ENCODE measurements around the gene LRRN1. TPM values are rescaled to one million over a fixed set of nuclear protein-coding genes. Genes with fewer than 3 reads are reported as not detected.
A peak's percentile ranks its signal among the peaks of the same experiment; 100 is the strongest.

Gene LRRN1
- total RNA-seq, 5 donors from 2014 or later (not counting 1 experiment from before 2014, with no cell fraction given), result 0.20 to 7.8 (median 1.2) TPM

- Histone ChIP-seq H3K27me3 (replicated peaks in 1 of 2; ENCODE audit: control insufficient read depth in 2 of 2, extremely low read depth in 1 of 2, insufficient read depth in 2 of 2, low read length in 1 of 2) (no peaks in the 10 kb centered on the region), H3K4me3 (ENCODE audit: control insufficient read depth in 1 of 2, extremely low read depth in 1 of 2, low read length in 1 of 2) (no peak overlapping the region), H3K36me3 (ENCODE audit: control insufficient read depth in 2 of 2, extremely low read depth in 1 of 2, insufficient read depth in 1 of 2, low read length in 1 of 2) (no peaks in the 10 kb centered on the region), H3K27ac (ENCODE audit: low read length) (no peak overlapping the region), H3K4me1 (ENCODE audit: control insufficient read depth in 1 of 2, extremely low read depth in 1 of 2, insufficient read depth in 2 of 2, low read length in 2 of 2) (no peaks in the 10 kb centered on the region), H3K9me3 (no peaks in the 10 kb centered on the region)
- no peaks in the 10 kb centered on the region for H3K9me3 Mint-ChIP-seq
- no peak for ATAC-seq (replicated peaks in 1 of 4)
- DNase-seq, result no peak
- H3K27ac Mint-ChIP-seq, result no peak overlapping the region
- POLR2A ChIA-PET, result no interaction called here
- CTCF ChIA-PET, result no interaction called here
- no peaks in the 10 kb centered on the region for H3K36me3 Mint-ChIP-seq
- no peaks in the 10 kb centered on the region for H3K4me1 Mint-ChIP-seq
- 54% methylated on average over 2 of the region's 5 CpGs for WGBS (ENCODE audit: insufficient coverage)
- H3K27me3 Mint-ChIP-seq, result no peaks in the 10 kb centered on the region
- H3K4me3 Mint-ChIP-seq, result no peak overlapping the region
These were observed 15.5 kb upstream of the LRRN1 start for GRCh38 chr3:3783696-3784095.

- Histone ChIP-seq H3K4me3 (ENCODE audit: control insufficient read depth in 1 of 2, extremely low read depth in 1 of 2, low read length in 1 of 2) (no peak overlapping the region), H3K4me1 (ENCODE audit: control insufficient read depth in 1 of 2, extremely low read depth in 1 of 2, insufficient read depth in 2 of 2, low read length in 2 of 2) (no peaks in the 10 kb centered on the region), H3K27me3 (replicated peaks in 1 of 2; ENCODE audit: control insufficient read depth in 2 of 2, extremely low read depth in 1 of 2, insufficient read depth in 2 of 2, low read length in 1 of 2) (no peaks in the 10 kb centered on the region), H3K36me3 (ENCODE audit: control insufficient read depth in 2 of 2, extremely low read depth in 1 of 2, insufficient read depth in 1 of 2, low read length in 1 of 2) (no peaks in the 10 kb centered on the region), H3K27ac (ENCODE audit: low read length) (no peak overlapping the region), H3K9me3 (no peaks in the 10 kb centered on the region)
- no peaks in the 10 kb centered on the region for H3K4me1 Mint-ChIP-seq
- H3K9me3 Mint-ChIP-seq, result peaks cover 0 to 5% (median 0%) of the 10 kb centered on the region in 3 donors
- H3K4me3 Mint-ChIP-seq, result no peak overlapping the region
- ATAC-seq (replicated peaks in 1 of 4) (no peak), DNase-seq (no peak)
- no peaks in the 10 kb centered on the region for H3K36me3 Mint-ChIP-seq
- ChIA-PET CTCF (no interaction called here), POLR2A (no interaction called here)
- peaks cover 5 to 6% of the 10 kb centered on the region in 2 donors for H3K27me3 Mint-ChIP-seq
- H3K27ac Mint-ChIP-seq, result no peak overlapping the region
- WGBS (ENCODE audit: insufficient coverage), result no CpG with 5 or more reads among the region's 1 CpG
These were observed 6.8 kb upstream of the LRRN1 start for GRCh38 chr3:3792391-3792790.

GRCh38 chr3:3798631-3799113 is 559 bp upstream of the LRRN1 start:
- Histone ChIP-seq H3K27ac (ENCODE audit: low read length) (no peak overlapping the region), H3K4me3 (ENCODE audit: control insufficient read depth in 1 of 2, extremely low read depth in 1 of 2, low read length in 1 of 2) (peak overlapping the region; percentile 41 to 89), H3K4me1 (ENCODE audit: control insufficient read depth in 1 of 2, extremely low read depth in 1 of 2, insufficient read depth in 2 of 2, low read length in 2 of 2) (peaks cover 2 to 18% of the 10 kb centered on the region in 2 experiments), H3K9me3 (no peaks in the 10 kb centered on the region), H3K36me3 (ENCODE audit: control insufficient read depth in 2 of 2, extremely low read depth in 1 of 2, insufficient read depth in 1 of 2, low read length in 1 of 2) (no peaks in the 10 kb centered on the region), H3K27me3 (replicated peaks in 1 of 2; ENCODE audit: control insufficient read depth in 2 of 2, extremely low read depth in 1 of 2, insufficient read depth in 2 of 2, low read length in 1 of 2) (peaks cover 0 to 32% of the 10 kb centered on the region in 2 experiments)
- DNase-seq (peak in 27 of 35 experiments; percentile 5 to 57 (median 23)), ATAC-seq (replicated peaks in 1 of 4) (peak; percentile 52 to 78 (median 66))
- ChIA-PET POLR2A (no interaction called here), CTCF (no interaction called here)
- no peaks in the 10 kb centered on the region for H3K36me3 Mint-ChIP-seq
- 2% methylated on average over 37 of the region's 37 CpGs for WGBS (ENCODE audit: insufficient coverage)
- peak overlapping the region; percentile 80 to 92 (median 85) for H3K4me3 Mint-ChIP-seq
- H3K27me3 Mint-ChIP-seq, result peaks cover 18 to 43% of the 10 kb centered on the region in 2 donors
- peaks cover 11 to 25% (median 20%) of the 10 kb centered on the region in 3 donors for H3K4me1 Mint-ChIP-seq
- H3K9me3 Mint-ChIP-seq, result peaks cover 0 to 5% (median 0%) of the 10 kb centered on the region in 3 donors
- H3K27ac Mint-ChIP-seq, result peak overlapping the region; percentile 57 to 87

GRCh38 chr3:3800080-3800455 is 837 bp downstream of the LRRN1 start:
- WGBS (ENCODE audit: insufficient coverage), result 3% methylated on average over 13 of the region's 19 CpGs
- peak overlapping the region in 1 of 2 donors; percentile 22 for H3K27ac Mint-ChIP-seq
- peak in 2 of 35 experiments; percentile 1 to 10 for DNase-seq
- Histone ChIP-seq H3K4me3 (ENCODE audit: control insufficient read depth in 1 of 2, extremely low read depth in 1 of 2, low read length in 1 of 2) (peak overlapping the region; percentile 9 to 60), H3K36me3 (ENCODE audit: control insufficient read depth in 2 of 2, extremely low read depth in 1 of 2, insufficient read depth in 1 of 2, low read length in 1 of 2) (no peaks in the 10 kb centered on the region), H3K27me3 (replicated peaks in 1 of 2; ENCODE audit: control insufficient read depth in 2 of 2, extremely low read depth in 1 of 2, insufficient read depth in 2 of 2, low read length in 1 of 2) (peaks cover 0 to 32% of the 10 kb centered on the region in 2 experiments), H3K4me1 (ENCODE audit: control insufficient read depth in 1 of 2, extremely low read depth in 1 of 2, insufficient read depth in 2 of 2, low read length in 2 of 2) (peaks cover 2 to 18% of the 10 kb centered on the region in 2 experiments), H3K27ac (ENCODE audit: low read length) (no peak overlapping the region), H3K9me3 (no peaks in the 10 kb centered on the region)
- peaks cover 11 to 25% (median 20%) of the 10 kb centered on the region in 3 donors for H3K4me1 Mint-ChIP-seq
- ChIA-PET CTCF (no interaction called here), POLR2A (interaction anchor here in 1 of 2 donors (0.7 kb wide), 1 partner anchor 1352 kb away, joined by 5 read pairs; no protein-coding TSS in a partner anchor)
- no peaks in the 10 kb centered on the region for H3K9me3 Mint-ChIP-seq
- H3K27me3 Mint-ChIP-seq, result peaks cover 18 to 43% of the 10 kb centered on the region in 2 donors
- H3K36me3 Mint-ChIP-seq, result no peaks in the 10 kb centered on the region
- H3K4me3 Mint-ChIP-seq, result peak overlapping the region; percentile 66 to 92 (median 81)
- no peak for ATAC-seq (replicated peaks in 1 of 4)

GRCh38 chr3:3800685-3801493 is 1.7 kb downstream of the LRRN1 start:
- Mint-ChIP-seq H3K36me3 (no peaks in the 10 kb centered on the region), H3K27me3 (peaks cover 18 to 43% of the 10 kb centered on the region in 2 donors), H3K27ac (no peak overlapping the region), H3K4me3 (peak overlapping the region in 2 of 3 donors; percentile 81 to 92), H3K9me3 (no peaks in the 10 kb centered on the region), H3K4me1 (peaks cover 11 to 25% (median 20%) of the 10 kb centered on the region in 3 donors)
- Histone ChIP-seq H3K27me3 (replicated peaks in 1 of 2; ENCODE audit: control insufficient read depth in 2 of 2, extremely low read depth in 1 of 2, insufficient read depth in 2 of 2, low read length in 1 of 2) (peaks cover 0 to 32% of the 10 kb centered on the region in 2 experiments), H3K27ac (ENCODE audit: low read length) (no peak overlapping the region), H3K4me3 (ENCODE audit: control insufficient read depth in 1 of 2, extremely low read depth in 1 of 2, low read length in 1 of 2) (peak overlapping the region in 1 of 2 donors; percentile 60), H3K36me3 (ENCODE audit: control insufficient read depth in 2 of 2, extremely low read depth in 1 of 2, insufficient read depth in 1 of 2, low read length in 1 of 2) (no peaks in the 10 kb centered on the region), H3K9me3 (no peaks in the 10 kb centered on the region), H3K4me1 (ENCODE audit: control insufficient read depth in 1 of 2, extremely low read depth in 1 of 2, insufficient read depth in 2 of 2, low read length in 2 of 2) (peaks cover 2 to 18% of the 10 kb centered on the region in 2 experiments)
- ChIA-PET POLR2A (no interaction called here), CTCF (no interaction called here)
- WGBS (ENCODE audit: insufficient coverage), result 12% methylated on average over 48 of the region's 53 CpGs
- DNase-seq, result peak in 1 of 35 experiments; percentile 0
- ATAC-seq (replicated peaks in 1 of 4), result no peak

GRCh38 chr3:3801494-3801841 is 2.2 kb downstream of the LRRN1 start:
- CTCF ChIA-PET, result no interaction called here
- H3K9me3 ChIP-seq, result no peaks in the 10 kb centered on the region
- Mint-ChIP-seq H3K27ac (no peak overlapping the region), H3K9me3 (no peaks in the 10 kb centered on the region), H3K36me3 (no peaks in the 10 kb centered on the region), H3K4me1 (peaks cover 11 to 25% (median 20%) of the 10 kb centered on the region in 3 donors), H3K27me3 (peaks cover 18 to 43% of the 10 kb centered on the region in 2 donors), H3K4me3 (peak overlapping the region in 2 of 3 donors; percentile 56 to 92)
- no peaks in the 10 kb centered on the region for H3K36me3 ChIP-seq (ENCODE audit: control insufficient read depth in 2 of 2, extremely low read depth in 1 of 2, insufficient read depth in 1 of 2, low read length in 1 of 2)
- peaks cover 0 to 32% of the 10 kb centered on the region in 2 experiments for H3K27me3 ChIP-seq (replicated peaks in 1 of 2; ENCODE audit: control insufficient read depth in 2 of 2, extremely low read depth in 1 of 2, insufficient read depth in 2 of 2, low read length in 1 of 2)
- H3K4me1 ChIP-seq (ENCODE audit: control insufficient read depth in 1 of 2, extremely low read depth in 1 of 2, insufficient read depth in 2 of 2, low read length in 2 of 2), result peaks cover 2 to 18% of the 10 kb centered on the region in 2 experiments
- POLR2A ChIA-PET, result no interaction called here
- H3K27ac ChIP-seq (ENCODE audit: low read length), result no peak overlapping the region
- ATAC-seq (replicated peaks in 1 of 4) (no peak), DNase-seq (no peak)
- H3K4me3 ChIP-seq (ENCODE audit: control insufficient read depth in 1 of 2, extremely low read depth in 1 of 2, low read length in 1 of 2), result no peak overlapping the region
- 100% methylated on average over 3 of the region's 4 CpGs for WGBS (ENCODE audit: insufficient coverage)

Data from T-cell (primary cell).